Psoas muscle (tissue), 8 donors: ENCODE data around the gene KRT25. TPM values are rescaled to one million over a fixed set of nuclear protein-coding genes. Genes with fewer than 3 reads are reported as not detected.

Experiments
- ATAC-seq, 4 donors: fragments of 200-7000 bp; cut with Tn5 transposase; one replicate each; pipeline ENCODE4 v1.9.1; 2020; ENCODE audit warnings: moderate library complexity in 3 of 4, mild to moderate bottlenecking in 2 of 4
- DNase-seq, 2 donors: peaks; one replicate each; pipeline ENCODE4 v3.0.0-alpha.2; 2020
- H3K27ac ChIP-seq: fragments of 200-600 bp; one replicate; pipeline ENCODE4 v1.8.0; 2022
- H3K27me3 ChIP-seq, 3 donors: fragments of 200-600 bp in 1 of 3; one replicate each; pipeline versions ENCODE4 v1.6.1 to v1.8.0; 2013 to 2022; ENCODE audit warnings: low read length in 2 of 3, mild to moderate bottlenecking in 2 of 3, moderate library complexity in 1 of 3; ENCODE audit not compliant: insufficient read depth in 3 of 3
- H3K36me3 ChIP-seq, 2 donors: fragments of 200-600 bp in 1 of 2; one replicate each; pipeline versions ENCODE4 v1.6.1 to v1.8.0; 2013 to 2022; ENCODE audit warnings: low read depth in 1 of 2, mild to moderate bottlenecking in 1 of 2, moderate library complexity in 1 of 2; ENCODE audit not compliant: insufficient read depth in 1 of 2
- H3K4me1 ChIP-seq: fragments of 200-600 bp; one replicate; pipeline ENCODE4 v1.8.0; 2022
- H3K4me3 ChIP-seq: fragments of 200-600 bp; one replicate; pipeline ENCODE4 v1.8.0; 2022; ENCODE audit warnings: mild to moderate bottlenecking
- H3K9me3 ChIP-seq: fragments of 200-600 bp; one replicate; pipeline ENCODE4 v1.8.0; 2022
- WGBS, 3 donors: extraction: QIAGEN DNeasy Blood & Tissue Kit; methylation state at CpG; one replicate each; pipeline versions ENCODE4 v1.1.6 to v1.1.7; 2013; 5-methylcytosine and 5-hydroxymethylcytosine counted together
- intact Hi-C, 2 donors: fragments of 100-400 bp; cut with DNase I; formaldehyde crosslinking; loops; one replicate each; pipeline versions ENCODE4 v1.11.0 to v1.14.2; 2022
- polyA plus RNA-seq, 3 donors: library from polyadenylated mRNA; stranded (reverse); fragments of 200-250 nt; gene quantifications; one replicate each; pipeline ENCODE4 v1.2.3, GENCODE V29; 2013
- total RNA-seq, 4 donors: library from RNA; stranded (reverse); fragmentation: NEBNext Ultra II Directional in 2 of 4; extraction: Animal tissue kit (Norgen Biotek cat#: 25700) in 2 of 4; gene quantifications; one replicate each; pipeline versions ENCODE4 v1.2.1 to v1.2.4, GENCODE V29; 2021 to 2023
- TF ChIP-seq, protein P1 (sequence below): fragments of 200-600 bp; IDR thresholded peaks from one replicate; pipeline ENCODE4 v1.8.0; 2022; ENCODE audit warnings: antibody characterized with exemption
- donor health status: healthy with polysubstance abuse.
- donor health status: DM: no; HTN: no; CAD: no; lungs with moderate emphysema.
- donor health status: Bipolar disorder and iron deficiency.
- donor health status: healthy.
- donor health status: DM: yes; HTN: yes; CAD: no.
- donor health status: DM: no; HTN: no; CAD: no.
- donor health status: DM: no; HTN: no; CAD: no.
- donor health status: DM: yes; HTN: yes; CAD: no.

The KRT25 gene
- total and polyA plus RNA-seq, 7 donors: 0.03 TPM; not detected in 6

DNA sequence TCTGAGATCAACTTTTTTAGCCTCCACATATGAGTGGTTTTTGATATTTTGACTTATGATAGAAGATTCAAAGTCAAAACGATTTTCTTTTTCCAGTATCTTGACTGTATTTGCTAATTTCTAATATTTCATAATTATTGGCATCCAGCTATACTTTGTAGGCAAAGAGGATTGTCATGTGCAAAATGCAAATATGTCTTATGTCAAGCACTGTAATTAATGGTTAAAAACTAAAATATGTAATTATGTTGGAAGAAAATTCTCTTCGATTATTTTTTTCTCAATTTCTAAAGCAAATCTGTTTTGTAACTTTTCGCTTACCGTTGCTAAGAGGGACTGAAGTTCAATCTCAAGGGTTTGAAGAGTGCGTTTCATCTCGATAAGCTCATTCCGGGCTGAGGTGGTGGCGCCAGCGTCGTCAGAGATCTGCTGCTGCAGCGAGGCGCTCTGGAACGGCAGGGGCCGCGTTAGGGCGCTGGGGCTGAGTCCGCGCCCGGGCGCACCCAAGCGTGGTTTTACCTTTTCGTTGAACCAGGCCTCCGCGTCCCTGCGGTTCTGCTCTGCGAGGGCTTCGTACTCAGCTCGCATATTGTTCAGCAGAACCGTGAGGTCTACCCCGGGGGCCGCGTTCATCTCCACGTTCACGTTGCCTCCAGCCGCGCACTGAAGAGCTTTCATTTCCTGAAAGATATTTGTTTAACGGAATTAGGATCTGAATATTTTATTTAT is 24.2 kb upstream of the KRT25 start:
- H3K27ac ChIP-seq: no peak overlapping the region
- intact Hi-C loops: no loop called here
- H3K36me3 ChIP-seq: no peaks in the 10 kb centered on the region
- TF ChIP-seq, protein P1, sequence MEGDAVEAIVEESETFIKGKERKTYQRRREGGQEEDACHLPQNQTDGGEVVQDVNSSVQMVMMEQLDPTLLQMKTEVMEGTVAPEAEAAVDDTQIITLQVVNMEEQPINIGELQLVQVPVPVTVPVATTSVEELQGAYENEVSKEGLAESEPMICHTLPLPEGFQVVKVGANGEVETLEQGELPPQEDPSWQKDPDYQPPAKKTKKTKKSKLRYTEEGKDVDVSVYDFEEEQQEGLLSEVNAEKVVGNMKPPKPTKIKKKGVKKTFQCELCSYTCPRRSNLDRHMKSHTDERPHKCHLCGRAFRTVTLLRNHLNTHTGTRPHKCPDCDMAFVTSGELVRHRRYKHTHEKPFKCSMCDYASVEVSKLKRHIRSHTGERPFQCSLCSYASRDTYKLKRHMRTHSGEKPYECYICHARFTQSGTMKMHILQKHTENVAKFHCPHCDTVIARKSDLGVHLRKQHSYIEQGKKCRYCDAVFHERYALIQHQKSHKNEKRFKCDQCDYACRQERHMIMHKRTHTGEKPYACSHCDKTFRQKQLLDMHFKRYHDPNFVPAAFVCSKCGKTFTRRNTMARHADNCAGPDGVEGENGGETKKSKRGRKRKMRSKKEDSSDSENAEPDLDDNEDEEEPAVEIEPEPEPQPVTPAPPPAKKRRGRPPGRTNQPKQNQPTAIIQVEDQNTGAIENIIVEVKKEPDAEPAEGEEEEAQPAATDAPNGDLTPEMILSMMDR: no peak
- no peak overlapping the region for H3K4me3 ChIP-seq
- 24 to 41% (median 41%) methylated on average over 37 of the region's 37 CpGs for WGBS, 3 donors
- no peak for DNase-seq
- no peak for ATAC-seq
- no peaks in the 10 kb centered on the region for H3K9me3 ChIP-seq
- H3K4me1 ChIP-seq: no peaks in the 10 kb centered on the region
- peaks cover 6 to 48% (median 6%) of the 10 kb centered on the region in 3 donors for H3K27me3 ChIP-seq

DNA sequence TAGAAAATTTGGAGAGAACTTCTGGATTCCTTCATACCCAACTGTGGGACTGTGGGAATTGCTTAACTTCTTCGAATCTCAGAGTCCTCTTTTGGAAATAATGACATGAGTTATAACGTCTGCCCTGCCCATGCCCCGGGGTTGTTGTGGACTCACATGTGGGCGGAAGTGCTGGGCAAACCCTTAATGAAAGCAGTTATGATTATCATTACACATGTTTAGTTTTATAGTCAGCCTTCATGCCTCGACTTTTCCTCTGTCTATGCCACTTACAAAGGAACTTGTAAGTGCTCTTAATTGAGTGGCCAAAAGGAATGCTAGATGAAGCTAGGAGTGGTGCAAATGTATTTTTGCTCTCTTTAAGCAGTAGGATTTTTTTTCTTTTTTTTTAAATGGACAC is 23.3 kb upstream of the KRT25 start:
- no peak overlapping the region for H3K27ac ChIP-seq
- H3K9me3 ChIP-seq: no peaks in the 10 kb centered on the region
- no peaks in the 10 kb centered on the region for H3K4me1 ChIP-seq
- ATAC-seq: no peak
- TF ChIP-seq, protein P1: no peak
- no peaks in the 10 kb centered on the region for H3K36me3 ChIP-seq
- peaks cover 6 to 48% (median 6%) of the 10 kb centered on the region in 3 donors for H3K27me3 ChIP-seq
- no peak for DNase-seq
- no peak overlapping the region for H3K4me3 ChIP-seq
- intact Hi-C loops: no loop called here
- 71 to 77% (median 72%) methylated on average over 5 of the region's 5 CpGs for WGBS, 3 donors

DNA sequence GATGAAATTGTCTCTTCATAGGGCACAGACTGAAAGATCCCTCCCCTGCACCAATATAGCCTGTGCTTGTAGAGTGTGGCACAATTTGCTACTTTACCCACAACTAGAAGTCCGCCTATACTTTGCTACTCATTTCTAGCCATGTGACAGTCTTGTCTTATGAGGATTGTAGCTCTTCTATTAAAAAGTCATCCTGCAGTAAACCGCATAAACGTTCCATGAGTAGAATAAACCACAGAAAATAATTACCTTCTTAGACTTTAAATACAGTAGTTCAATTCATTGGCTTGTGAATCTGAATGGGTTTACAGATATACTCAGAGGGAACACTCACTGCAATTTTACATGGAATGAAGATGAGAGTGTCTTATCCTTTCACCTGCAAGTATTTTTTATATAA is 22.8 kb upstream of the KRT25 start:
- Histone ChIP-seq H3K27me3 (peaks cover 6 to 47% (median 6%) of the 10 kb centered on the region in 3 donors), H3K9me3 (no peaks in the 10 kb centered on the region), H3K4me3 (no peak overlapping the region), H3K36me3 (no peaks in the 10 kb centered on the region), H3K27ac (no peak overlapping the region), H3K4me1 (no peaks in the 10 kb centered on the region)
- ATAC-seq (no peak), DNase-seq (no peak)
- TF ChIP-seq, protein P1: no peak
- intact Hi-C loops: no loop called here
- 87 to 93% (median 89%) methylated on average over 3 of the region's 3 CpGs for WGBS, 3 donors

DNA sequence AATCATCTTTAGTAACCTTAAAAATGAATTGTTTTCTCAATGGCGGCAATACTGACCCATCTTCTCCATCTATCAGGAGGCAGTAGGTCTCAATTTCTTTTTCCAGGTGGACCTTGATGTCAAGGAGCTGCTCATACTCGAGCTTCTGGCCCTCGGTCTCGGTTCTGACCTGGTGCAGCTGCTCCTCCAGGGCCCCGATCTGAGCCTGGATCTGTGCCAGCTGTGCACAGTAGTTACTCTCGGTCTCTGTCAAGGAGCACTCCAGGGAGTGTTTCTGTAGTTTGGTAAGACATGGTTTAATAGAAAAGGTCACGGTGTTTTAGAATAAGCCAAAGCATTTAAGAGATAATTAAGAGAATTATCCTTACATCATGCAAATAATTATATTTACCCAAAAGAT is 22.3 kb upstream of the KRT25 start:
- WGBS, 3 donors: 36 to 40% (median 39%) methylated on average over 7 of the region's 7 CpGs
- TF ChIP-seq, protein P1: no peak
- peaks cover 6 to 42% (median 6%) of the 10 kb centered on the region in 3 donors for H3K27me3 ChIP-seq
- no peaks in the 10 kb centered on the region for H3K36me3 ChIP-seq
- H3K4me3 ChIP-seq: no peak overlapping the region
- DNase-seq (no peak), ATAC-seq (no peak)
- H3K4me1 ChIP-seq: no peaks in the 10 kb centered on the region
- no peaks in the 10 kb centered on the region for H3K9me3 ChIP-seq
- H3K27ac ChIP-seq: no peak overlapping the region
- intact Hi-C loops: no loop called here

DNA sequence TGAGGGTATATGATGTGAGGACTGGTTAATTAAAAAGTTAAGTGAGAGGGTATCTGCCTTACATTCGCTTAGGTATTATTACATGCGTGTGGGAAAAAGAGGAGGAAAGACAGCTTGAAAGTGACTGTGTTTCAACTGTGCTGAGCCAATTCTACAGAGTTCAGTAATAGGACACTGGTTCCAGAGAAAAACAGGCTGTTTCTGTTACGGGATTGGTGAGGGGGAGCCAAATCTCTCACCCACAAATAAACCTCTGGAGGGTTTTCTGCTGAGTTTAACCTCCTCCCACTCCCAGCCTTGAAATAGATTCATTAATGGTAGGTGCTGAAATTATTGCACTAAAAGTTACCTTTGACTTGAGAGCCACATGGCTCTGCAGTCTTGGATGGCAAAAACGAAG is 20.8 kb upstream of the KRT25 start:
- DNase-seq (no peak), ATAC-seq (no peak)
- intact Hi-C loops: no loop called here
- Histone ChIP-seq H3K36me3 (no peaks in the 10 kb centered on the region), H3K4me1 (no peaks in the 10 kb centered on the region), H3K27ac (no peak overlapping the region), H3K9me3 (no peaks in the 10 kb centered on the region), H3K27me3 (peaks cover 6 to 40% (median 6%) of the 10 kb centered on the region in 3 donors), H3K4me3 (no peak overlapping the region)
- TF ChIP-seq, protein P1: no peak
- 43 to 48% (median 48%) methylated on average over 4 of the region's 4 CpGs for WGBS, 3 donors
